ENCODE results near the gene CNTNAP2. TPM values are rescaled to one million over a fixed set of nuclear protein-coding genes. Genes with fewer than 3 reads are reported as not detected.

CNTNAP2 gene
- total RNA-seq, 1 donor, result 7.6 TPM

DNA sequence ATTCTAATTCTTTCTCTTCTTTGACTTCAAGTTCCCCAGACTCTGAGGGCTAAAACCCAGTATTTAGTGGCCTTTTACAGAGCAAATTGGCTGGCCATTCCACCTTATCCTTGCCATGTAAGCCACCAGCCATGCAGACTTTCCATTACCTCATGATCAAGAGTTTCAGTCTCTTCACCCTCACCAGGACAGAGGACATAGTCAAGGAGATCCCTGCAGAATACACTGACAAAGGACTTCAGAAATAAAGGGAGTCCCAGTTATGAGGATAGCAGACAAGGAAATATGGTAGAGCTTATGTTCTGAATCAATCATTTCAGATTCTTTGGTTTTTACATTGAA, 1393.6 kb downstream of the CNTNAP2 start:
- TF ChIP-seq, protein P1, sequence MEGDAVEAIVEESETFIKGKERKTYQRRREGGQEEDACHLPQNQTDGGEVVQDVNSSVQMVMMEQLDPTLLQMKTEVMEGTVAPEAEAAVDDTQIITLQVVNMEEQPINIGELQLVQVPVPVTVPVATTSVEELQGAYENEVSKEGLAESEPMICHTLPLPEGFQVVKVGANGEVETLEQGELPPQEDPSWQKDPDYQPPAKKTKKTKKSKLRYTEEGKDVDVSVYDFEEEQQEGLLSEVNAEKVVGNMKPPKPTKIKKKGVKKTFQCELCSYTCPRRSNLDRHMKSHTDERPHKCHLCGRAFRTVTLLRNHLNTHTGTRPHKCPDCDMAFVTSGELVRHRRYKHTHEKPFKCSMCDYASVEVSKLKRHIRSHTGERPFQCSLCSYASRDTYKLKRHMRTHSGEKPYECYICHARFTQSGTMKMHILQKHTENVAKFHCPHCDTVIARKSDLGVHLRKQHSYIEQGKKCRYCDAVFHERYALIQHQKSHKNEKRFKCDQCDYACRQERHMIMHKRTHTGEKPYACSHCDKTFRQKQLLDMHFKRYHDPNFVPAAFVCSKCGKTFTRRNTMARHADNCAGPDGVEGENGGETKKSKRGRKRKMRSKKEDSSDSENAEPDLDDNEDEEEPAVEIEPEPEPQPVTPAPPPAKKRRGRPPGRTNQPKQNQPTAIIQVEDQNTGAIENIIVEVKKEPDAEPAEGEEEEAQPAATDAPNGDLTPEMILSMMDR (IDR thresholded peaks at IDR 0.05; ENCODE audit: extremely low read depth, low read depth, low read length), result no peak
- peak overlapping the region; percentile 100 for H3K27ac ChIP-seq (ENCODE audit: low read depth, low read length)
- no peaks in the 10 kb centered on the region for H3K36me3 ChIP-seq (ENCODE audit: insufficient read depth, low read length)
- H4K20me1 ChIP-seq (ENCODE audit: insufficient read depth, low read length), result no peaks in the 10 kb centered on the region
- H3K4me2 ChIP-seq (ENCODE audit: insufficient read depth, low read length), result peak overlapping the region; percentile 73
- H3K79me2 ChIP-seq (ENCODE audit: insufficient read depth, low read length), result no peaks in the 10 kb centered on the region
- no peak for DNase-seq (ENCODE audit: insufficient read length, low spot score, missing footprints)
- H3K4me3 ChIP-seq (ENCODE audit: insufficient read depth, low read length), result peak overlapping the region; percentile 33
- peak overlapping the region; percentile 43 for H2AFZ ChIP-seq (ENCODE audit: low read length)
- H3K9me3 ChIP-seq (ENCODE audit: low read depth, low read length), result no peaks in the 10 kb centered on the region
- peaks cover 33% of the 10 kb centered on the region for H3K4me1 ChIP-seq (ENCODE audit: insufficient read depth, low read length)
- H3K27me3 ChIP-seq (ENCODE audit: insufficient read depth, low read length), result no peaks in the 10 kb centered on the region

DNA sequence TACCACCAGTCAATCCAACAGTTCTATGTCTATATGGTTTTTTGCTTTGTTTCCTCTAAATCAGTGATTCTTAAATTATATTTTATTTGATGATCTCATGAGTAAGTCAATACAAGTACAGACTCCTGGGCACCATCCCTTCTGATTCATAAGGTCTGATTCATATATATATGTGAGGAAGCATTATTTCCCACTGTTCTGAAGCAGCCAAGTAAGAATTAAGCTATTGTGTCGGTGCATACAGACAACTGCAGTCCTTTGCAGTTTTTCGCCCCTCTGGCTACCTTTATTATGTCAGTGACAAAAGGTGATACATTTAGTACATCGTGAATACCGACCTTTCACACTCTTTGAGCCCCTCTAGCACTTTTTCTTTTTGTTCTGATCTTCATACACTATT, 1394.3 kb downstream of the CNTNAP2 start:
- Histone ChIP-seq H3K79me2 (ENCODE audit: insufficient read depth, low read length) (no peaks in the 10 kb centered on the region), H3K27ac (ENCODE audit: low read depth, low read length) (peak overlapping the region; percentile 100), H3K4me3 (ENCODE audit: insufficient read depth, low read length) (no peak overlapping the region), H4K20me1 (ENCODE audit: insufficient read depth, low read length) (no peaks in the 10 kb centered on the region), H2AFZ (ENCODE audit: low read length) (no peak overlapping the region), H3K27me3 (ENCODE audit: insufficient read depth, low read length) (no peaks in the 10 kb centered on the region), H3K4me1 (ENCODE audit: insufficient read depth, low read length) (peaks cover 33% of the 10 kb centered on the region), H3K9me3 (ENCODE audit: low read depth, low read length) (no peaks in the 10 kb centered on the region), H3K36me3 (ENCODE audit: insufficient read depth, low read length) (no peaks in the 10 kb centered on the region), H3K4me2 (ENCODE audit: insufficient read depth, low read length) (peak overlapping the region; percentile 40)
- TF ChIP-seq, protein P1 (IDR thresholded peaks at IDR 0.05; ENCODE audit: extremely low read depth, low read depth, low read length), result no peak
- DNase-seq (ENCODE audit: insufficient read length, low spot score, missing footprints), result no peak

DNA sequence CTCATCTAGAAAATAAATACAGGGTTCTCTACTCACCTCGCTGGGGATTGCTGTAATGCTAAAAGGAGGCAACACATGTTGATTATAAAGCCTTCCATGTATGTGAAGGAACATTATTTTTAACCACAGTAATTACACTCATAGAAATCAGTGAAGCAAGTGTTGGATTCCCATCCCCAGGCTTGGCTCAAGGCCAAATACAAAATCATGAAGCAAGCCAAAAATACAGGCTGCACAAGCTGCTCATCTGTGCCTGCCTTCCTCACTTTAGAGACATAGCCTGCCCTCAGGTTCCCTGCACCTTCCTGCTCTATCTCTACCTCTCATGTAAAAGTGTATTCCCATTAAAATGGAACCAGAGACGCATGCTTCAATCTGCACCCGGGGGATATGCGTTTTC, 1396.8 kb downstream of the CNTNAP2 start:
- peak overlapping the region; percentile 10 for H2AFZ ChIP-seq (ENCODE audit: low read length)
- H3K9me3 ChIP-seq (ENCODE audit: low read depth, low read length), result no peaks in the 10 kb centered on the region
- H3K4me3 ChIP-seq (ENCODE audit: insufficient read depth, low read length), result no peak overlapping the region
- no peak overlapping the region for H3K27ac ChIP-seq (ENCODE audit: low read depth, low read length)
- no peaks in the 10 kb centered on the region for H3K27me3 ChIP-seq (ENCODE audit: insufficient read depth, low read length)
- H3K79me2 ChIP-seq (ENCODE audit: insufficient read depth, low read length), result no peaks in the 10 kb centered on the region
- H4K20me1 ChIP-seq (ENCODE audit: insufficient read depth, low read length), result no peaks in the 10 kb centered on the region
- H3K4me2 ChIP-seq (ENCODE audit: insufficient read depth, low read length), result no peak overlapping the region
- TF ChIP-seq, protein P1 (IDR thresholded peaks at IDR 0.05; ENCODE audit: extremely low read depth, low read depth, low read length), result no peak
- no peak for DNase-seq (ENCODE audit: insufficient read length, low spot score, missing footprints)
- no peaks in the 10 kb centered on the region for H3K36me3 ChIP-seq (ENCODE audit: insufficient read depth, low read length)
- peaks cover 30% of the 10 kb centered on the region for H3K4me1 ChIP-seq (ENCODE audit: insufficient read depth, low read length)

DNA sequence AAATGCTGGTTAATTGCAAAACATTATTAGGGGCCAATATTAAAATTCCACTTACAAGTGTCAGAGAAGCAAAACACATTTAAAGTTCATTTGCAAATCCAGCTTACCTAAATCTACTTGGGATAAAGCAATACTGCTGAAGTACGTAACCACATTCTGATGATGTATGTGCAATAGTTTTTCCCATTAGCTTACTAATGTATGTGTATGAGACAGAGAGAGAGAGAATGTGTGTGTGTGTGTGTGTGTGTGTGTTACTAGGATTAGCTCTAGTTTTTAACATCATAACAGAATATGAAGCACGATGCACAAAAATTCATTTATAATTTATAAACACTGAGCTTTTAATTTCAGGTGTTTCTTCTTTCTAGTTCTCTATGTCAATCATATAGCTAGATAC, 1399.8 kb downstream of the CNTNAP2 start:
- no peak overlapping the region for H3K27ac ChIP-seq (ENCODE audit: low read depth, low read length)
- H3K79me2 ChIP-seq (ENCODE audit: insufficient read depth, low read length), result no peaks in the 10 kb centered on the region
- H3K4me3 ChIP-seq (ENCODE audit: insufficient read depth, low read length), result no peak overlapping the region
- H3K27me3 ChIP-seq (ENCODE audit: insufficient read depth, low read length), result no peaks in the 10 kb centered on the region
- DNase-seq (ENCODE audit: insufficient read length, low spot score, missing footprints), result no peak
- H4K20me1 ChIP-seq (ENCODE audit: insufficient read depth, low read length), result no peaks in the 10 kb centered on the region
- no peaks in the 10 kb centered on the region for H3K36me3 ChIP-seq (ENCODE audit: insufficient read depth, low read length)
- H3K4me2 ChIP-seq (ENCODE audit: insufficient read depth, low read length), result no peak overlapping the region
- no peak overlapping the region for H2AFZ ChIP-seq (ENCODE audit: low read length)
- TF ChIP-seq, protein P1 (IDR thresholded peaks at IDR 0.05; ENCODE audit: extremely low read depth, low read depth, low read length), result no peak
- H3K9me3 ChIP-seq (ENCODE audit: low read depth, low read length), result no peaks in the 10 kb centered on the region
- H3K4me1 ChIP-seq (ENCODE audit: insufficient read depth, low read length), result peaks cover 8% of the 10 kb centered on the region
